HEK293 (cell line): ENCODE measurements around the gene COPZ1.
A peak's percentile ranks its signal among the peaks of the same experiment; 100 is the strongest.

Source experiments
- CTCF ChIA-PET: fragments of 350-600 bp; formaldehyde crosslinking; extraction: SDS; loops from one replicate; lab custom pipeline; 2021; ENCODE audit warnings: antibody characterized with exemption; lab: Yijun Ruan, JAX
- POLR2A ChIA-PET: fragments of 300-600 bp; formaldehyde crosslinking; extraction: SDS; loops from one replicate; lab custom pipeline; 2020; ENCODE audit warnings: antibody characterized with exemption, inconsistent platforms; lab: Yijun Ruan, JAX
- H3K27ac ChIP-seq: fragments of 200-500 bp; sonication (Bioruptor generic); 2 replicates; pipeline ENCODE4 v1.5.1; 2014; ENCODE audit warnings: low read depth, low read length, control low read depth, inconsistent platforms; ENCODE audit errors: extremely low read depth
- H3K36me3 ChIP-seq, 2 experiments: fragments of 200-500 bp in 1 of 2; sonication (Bioruptor generic) in 1 of 2; 1 replicate in 1 of 2; 2 replicates in 1 of 2; pipeline ENCODE4 v1.5.1; 2014 to 2017; ENCODE audit warnings: inconsistent platforms in 2 of 2, low read length in 2 of 2; ENCODE audit not compliant: control insufficient read depth in 2 of 2, insufficient read depth in 1 of 2
- H3K4me1 ChIP-seq: fragments of 200-500 bp; sonication (Bioruptor generic); 2 replicates; pipeline ENCODE4 v1.5.1; 2014; ENCODE audit warnings: mild to moderate bottlenecking, low read length, inconsistent platforms; ENCODE audit not compliant: control insufficient read depth, insufficient read depth
- H3K4me3 ChIP-seq: 2 replicates; pipeline ENCODE4 v1.5.1; 2011; ENCODE audit warnings: low read depth, mild to moderate bottlenecking, control low read depth, low read length, moderate library complexity
- H3K9me3 ChIP-seq: fragments of 200-500 bp; sonication (Bioruptor generic); 2 replicates; pipeline ENCODE4 v1.5.1; 2014; ENCODE audit warnings: low read depth, low read length, inconsistent platforms; ENCODE audit not compliant: control insufficient read depth, insufficient read depth
- ELK4 ChIP-seq: IDR thresholded peaks from 2 replicates; pipeline ENCODE4 v1.6.1; 2011; ENCODE audit warnings: mild to moderate bottlenecking, low read depth, low read length, borderline replicate concordance
- HOXC10 ChIP-seq: sonication (generic); formaldehyde crosslinking; IDR thresholded peaks from 2 replicates; pipeline ENCODE4 v1.8.1; 2023; ENCODE audit warnings: mild to moderate bottlenecking, missing genetic modification reagents
- KLF16 ChIP-seq: fragments of 450-650 bp; formaldehyde crosslinking; IDR thresholded peaks from 2 replicates; pipeline ENCODE4 v1.5.1; 2017; ENCODE audit warnings: missing biosample characterization, missing genetic modification characterization
- KLF7 ChIP-seq: fragments of 450-650 bp; formaldehyde crosslinking; IDR thresholded peaks from 2 replicates; pipeline ENCODE4 v1.5.1; 2016; ENCODE audit warnings: missing biosample characterization, missing genetic modification characterization, borderline replicate concordance
- MEIS1 ChIP-seq: sonication (generic); formaldehyde crosslinking; IDR thresholded peaks from 2 replicates; pipeline ENCODE4 v1.8.1; 2022; ENCODE audit warnings: missing genetic modification reagents, mild to moderate bottlenecking, borderline replicate concordance
- MYNN ChIP-seq: fragments of 450-650 bp; formaldehyde crosslinking; IDR thresholded peaks from 2 replicates; pipeline ENCODE4 v1.5.1; 2016; ENCODE audit warnings: missing biosample characterization, missing genetic modification characterization, borderline replicate concordance
- MZF1 ChIP-seq: fragments of 450-650 bp; formaldehyde crosslinking; IDR thresholded peaks from 2 replicates; pipeline ENCODE4 v1.5.1; 2017; ENCODE audit warnings: missing biosample characterization, missing genetic modification characterization, borderline replicate concordance
- PBX3 ChIP-seq: sonication (generic); formaldehyde crosslinking; IDR thresholded peaks from 2 replicates; pipeline ENCODE4 v1.8.1; 2022; ENCODE audit warnings: mild to moderate bottlenecking, moderate library complexity, missing genetic modification reagents
- SP3 ChIP-seq: fragments of 450-650 bp; formaldehyde crosslinking; IDR thresholded peaks from 2 replicates; pipeline ENCODE4 v1.5.1; 2016; ENCODE audit warnings: missing biosample characterization, missing genetic modification characterization
- SP7 ChIP-seq: fragments of 450-650 bp; formaldehyde crosslinking; IDR thresholded peaks from 2 replicates; pipeline ENCODE4 v1.5.1; 2016; ENCODE audit warnings: missing biosample characterization, missing genetic modification characterization
- TRIM28 ChIP-seq: IDR thresholded peaks from 2 replicates; pipeline ENCODE4 v1.6.1; 2011; ENCODE audit warnings: low read length, control low read depth, borderline replicate concordance
- YY1 ChIP-seq: fragments of 450-650 bp; formaldehyde crosslinking; IDR thresholded peaks from 2 replicates; pipeline ENCODE4 v1.5.1; 2018; ENCODE audit warnings: missing biosample characterization, missing genetic modification characterization
- YY2 ChIP-seq: fragments of 450-650 bp; formaldehyde crosslinking; IDR thresholded peaks from 2 replicates; pipeline ENCODE4 v1.5.1; 2016; ENCODE audit warnings: missing biosample characterization, missing genetic modification characterization
- ZBTB21 ChIP-seq: fragments of 450-650 bp; formaldehyde crosslinking; IDR thresholded peaks from 2 replicates; pipeline ENCODE4 v1.5.1; 2017; ENCODE audit warnings: missing biosample characterization, missing genetic modification characterization
- ZBTB8A ChIP-seq: fragments of 450-650 bp; formaldehyde crosslinking; IDR thresholded peaks from 2 replicates; pipeline ENCODE4 v1.5.1; 2016; ENCODE audit warnings: missing biosample characterization, missing genetic modification characterization
- ZFP69B ChIP-seq: fragments of 450-650 bp; formaldehyde crosslinking; IDR thresholded peaks from 2 replicates; pipeline ENCODE4 v1.5.1; 2016; ENCODE audit warnings: missing biosample characterization, missing genetic modification characterization
- ZNF146 ChIP-seq: fragments of 450-650 bp; formaldehyde crosslinking; IDR thresholded peaks from 2 replicates; pipeline ENCODE4 v1.5.1; 2016; ENCODE audit warnings: missing biosample characterization, missing genetic modification characterization
- ZNF211 ChIP-seq: fragments of 450-650 bp; formaldehyde crosslinking; IDR thresholded peaks from 2 replicates; pipeline ENCODE4 v1.5.1; 2016; ENCODE audit warnings: low read depth, missing biosample characterization, missing genetic modification characterization
- ZNF248 ChIP-seq: fragments of 450-650 bp; formaldehyde crosslinking; IDR thresholded peaks from 2 replicates; pipeline ENCODE4 v1.5.1; 2017; ENCODE audit warnings: missing biosample characterization, missing genetic modification characterization
- ZNF341 ChIP-seq: fragments of 450-650 bp; formaldehyde crosslinking; IDR thresholded peaks from 2 replicates; pipeline ENCODE4; 2016; ENCODE audit warnings: low read depth, missing biosample characterization, missing genetic modification characterization
- ZNF416 ChIP-seq: fragments of 450-650 bp; formaldehyde crosslinking; IDR thresholded peaks from 2 replicates; pipeline ENCODE4 v1.5.1; 2016; ENCODE audit warnings: missing biosample characterization, missing genetic modification characterization
- ZNF473 ChIP-seq: fragments of 450-650 bp; formaldehyde crosslinking; IDR thresholded peaks from 2 replicates; pipeline ENCODE4 v1.5.1; 2017; ENCODE audit warnings: missing biosample characterization, missing genetic modification characterization
- ZNF561 ChIP-seq: fragments of 450-650 bp; IDR thresholded peaks from 2 replicates; pipeline ENCODE4 v1.5.1; 2018; ENCODE audit warnings: missing biosample characterization, missing genetic modification characterization, borderline replicate concordance
- ZNF571 ChIP-seq: fragments of 450-650 bp; formaldehyde crosslinking; IDR thresholded peaks from 2 replicates; pipeline ENCODE4 v1.5.0; 2017; ENCODE audit warnings: missing biosample characterization, missing genetic modification characterization
- ZNF629 ChIP-seq: fragments of 450-650 bp; formaldehyde crosslinking; IDR thresholded peaks from 2 replicates; pipeline ENCODE4 v1.5.1; 2017; ENCODE audit warnings: missing biosample characterization, missing genetic modification characterization
- ZNF660 ChIP-seq: fragments of 450-650 bp; IDR thresholded peaks from 2 replicates; pipeline ENCODE4 v1.5.1; 2018; ENCODE audit warnings: missing biosample characterization, mild to moderate bottlenecking, missing genetic modification characterization
- ZNF664 ChIP-seq: fragments of 450-650 bp; formaldehyde crosslinking; IDR thresholded peaks from 2 replicates; pipeline ENCODE4 v1.5.1; 2016; ENCODE audit warnings: missing biosample characterization, missing genetic modification characterization
- ZNF692 ChIP-seq: fragments of 450-650 bp; formaldehyde crosslinking; IDR thresholded peaks from 2 replicates; pipeline ENCODE4 v1.5.1; 2016; ENCODE audit warnings: missing biosample characterization, missing genetic modification characterization
- ZNF768 ChIP-seq: fragments of 450-650 bp; formaldehyde crosslinking; IDR thresholded peaks from 2 replicates; pipeline ENCODE4 v1.5.1; 2018; ENCODE audit warnings: missing biosample characterization, mild to moderate bottlenecking, missing genetic modification characterization
- ZSCAN30 ChIP-seq: fragments of 450-650 bp; IDR thresholded peaks from 2 replicates; pipeline ENCODE4 v1.5.1; 2018; ENCODE audit warnings: missing biosample characterization, mild to moderate bottlenecking, missing genetic modification characterization, moderate library complexity

COPZ1 gene

GRCh38 chr12:54324617-54325441 is at the start of gene COPZ1 (continued):
- TF ChIP-seq ZSCAN30 (tag by site-specific recombination) (peak; percentile 51; the same call in 1 of the 2 replicates), ZNF248 (tag by site-specific recombination) (no peak), MYNN (tag by site-specific recombination) (no peak), ZNF211 (tag by site-specific recombination) (no peak), MEIS1 (CRISPR knock-in tag) (no peak), ZNF571 (tag by site-specific recombination) (no peak), SP7 (peak; percentile 41), ZNF692 (tag by site-specific recombination) (peak; percentile 18; the same call in 1 of the 2 replicates), ZBTB21 (tag by site-specific recombination) (0 out of 2 replicates have a peak, but pooled peaks have one; percentile 20), ZNF473 (tag by site-specific recombination) (no peak), ZNF664 (no peak), ZNF341 (tag by site-specific recombination) (no peak), KLF7 (tag by site-specific recombination) (0 out of 2 replicates have a peak, but pooled peaks have one; percentile 26), ZNF416 (tag by site-specific recombination) (no peak), YY2 (tag by site-specific recombination) (peak; percentile 77), HOXC10 (CRISPR knock-in tag) (no peak), ZNF629 (tag by site-specific recombination) (peak; percentile 66), TRIM28 (no peak), MZF1 (tag by site-specific recombination) (peak; percentile 92), ZBTB8A (tag by site-specific recombination) (peak; percentile 95), YY1 (tag by site-specific recombination) (peak; percentile 90), KLF16 (tag by site-specific recombination) (peak; percentile 70), PBX3 (0 out of 2 replicates have a peak, but pooled peaks have one; percentile 55), ZNF660 (tag by site-specific recombination) (peak; percentile 81), ZNF561 (peak; percentile 29; the same call in 1 of the 2 replicates), SP3 (tag by site-specific recombination) (peak; percentile 78), ZFP69B (tag by site-specific recombination) (0 out of 2 replicates have a peak, but pooled peaks have one; percentile 13)

- CTCF ChIA-PET: interaction anchor here (0.7 to 1.5 kb wide), 4 partner anchors 18 to 54 kb away, joined by 3 to 7 read pairs (median 4); partner anchors contain the start of gene COPZ1
- peaks cover 8 to 34% of the 10 kb centered on the region in 2 experiments; a peak in 2 of 3 replicates for H3K36me3 ChIP-seq
Measured at GRCh38 chr12:54276368-54276767, 48.6 kb upstream of the COPZ1 start.

More at GRCh38 chr12:54276368-54276767, 48.6 kb upstream of the COPZ1 start:
- H3K4me3 ChIP-seq: no peak overlapping the region
- POLR2A ChIA-PET: interaction anchor here (0.8 to 1.6 kb wide), 4 partner anchors 10 to 83 kb away, joined by 3 to 5 read pairs (median 4); no protein-coding TSS in a partner anchor
- H3K27ac ChIP-seq: no peak overlapping the region
- peaks cover 11% of the 10 kb centered on the region for H3K4me1 ChIP-seq
- no peak for TF ChIP-seq ELK4
- no peak for TF ChIP-seq ZNF768 (tag by site-specific recombination)
- TF ChIP-seq ZNF146 (tag by site-specific recombination): peak; percentile 61; the same call in 1 of the 2 replicates
- no peaks in the 10 kb centered on the region for H3K9me3 ChIP-seq
